WTC11 (cell line): Measurements from ENCODE around the gene STPG3. TPM values are rescaled to one million over a fixed set of nuclear protein-coding genes. Genes with fewer than 3 reads are reported as not detected.

Experiments
- total RNA-seq: library from RNA; stranded (reverse); gene quantifications from 3 replicates; pipeline ENCODE4 v1.2.3, GENCODE V29; 2021

Gene STPG3
- total RNA-seq, 1 experiment from 2014 or later, result 0.26 TPM

Other genes with a start within 250 kb of the STPG3 start
- gene ABCA2, start 223.0 kb upstream of the STPG3 start, total RNA-seq, result 19.2 to 28.3 TPM (median 25.9 TPM) in 3 replicates
- gene FUT7, start 219.2 kb upstream of the STPG3 start, total RNA-seq, result not detected in 3 replicates
- gene NPDC1, start 205.1 kb upstream of the STPG3 start, total RNA-seq, result 64.3 to 68.8 TPM (median 64.5 TPM) in 3 replicates
- gene ENTPD2, start 197.2 kb upstream of the STPG3 start, total RNA-seq, result 8.3 to 9.6 TPM (median 9.2 TPM) in 3 replicates
- 52.0 to 67.0 TPM (median 53.6 TPM) in 3 replicates for gene SAPCD2, start 180.7 kb upstream of the STPG3 start, total RNA-seq
- 12.1 to 17.7 TPM (median 14.3 TPM) in 3 replicates for gene UAP1L1, start 173.8 kb upstream of the STPG3 start, total RNA-seq
- 44.9 to 57.1 TPM (median 47.1 TPM) in 3 replicates for gene MAN1B1, start 164.3 kb upstream of the STPG3 start, total RNA-seq
- 38.9 to 43.7 TPM (median 42.1 TPM) in 3 replicates for gene DPP7, start 136.6 kb upstream of the STPG3 start, total RNA-seq
- 4.0 to 6.6 TPM (median 4.1 TPM) in 3 replicates for gene GRIN1, start 112.1 kb upstream of the STPG3 start, total RNA-seq
- 1.1 to 2.2 TPM (median 2.1 TPM) in 3 replicates for gene LRRC26, start 81.2 kb upstream of the STPG3 start, total RNA-seq
- not detected in 3 replicates for gene TMEM210, start 79.2 kb upstream of the STPG3 start, total RNA-seq
- gene ANAPC2, start 62.7 kb upstream of the STPG3 start, total RNA-seq, result 61.0 to 80.9 TPM (median 61.2 TPM) in 3 replicates
- 102 to 105 TPM (median 103 TPM) in 3 replicates for gene SSNA1, start 62.6 kb upstream of the STPG3 start, total RNA-seq
- 33.4 to 43.1 TPM (median 38.1 TPM) in 3 replicates for gene TPRN, start 50.5 kb upstream of the STPG3 start, total RNA-seq
- gene TMEM203, start 45.6 kb upstream of the STPG3 start, total RNA-seq, result 46.7 to 50.6 TPM (median 47.4 TPM) in 3 replicates
- 40.3 to 49.0 TPM (median 43.2 TPM) in 3 replicates for gene NDOR1, start 45.6 kb upstream of the STPG3 start, total RNA-seq
- 13.3 to 14.8 TPM (median 14.3 TPM) in 3 replicates for gene RNF208, start 29.0 kb upstream of the STPG3 start, total RNA-seq
- gene CYSRT1, start 26.1 kb upstream of the STPG3 start, total RNA-seq, result 2.8 to 3.5 TPM (median 2.9 TPM) in 3 replicates
- gene RNF224, start 23.8 kb upstream of the STPG3 start, total RNA-seq, result 0.32 to 0.59 TPM (median 0.41 TPM) in 3 replicates
- 0.13 to 0.23 TPM (median 0.14 TPM) in 3 replicates for gene SLC34A3, start 20.4 kb upstream of the STPG3 start, total RNA-seq
- 373 to 376 TPM (median 375 TPM) in 3 replicates for gene TUBB4B, start 10.0 kb upstream of the STPG3 start, total RNA-seq
- 93.7 to 95.0 TPM (median 94.7 TPM) in 3 replicates for gene NELFB, start 4.0 kb downstream of the STPG3 start, total RNA-seq
- 7.3 to 11.8 TPM (median 11.3 TPM) in 3 replicates for gene TOR4A, start 26.4 kb downstream of the STPG3 start, total RNA-seq
- 46.7 to 52.4 TPM (median 51.5 TPM) in 3 replicates for gene NRARP, start 51.0 kb downstream of the STPG3 start, total RNA-seq
- gene EXD3, start 171.9 kb downstream of the STPG3 start, total RNA-seq, result 20.4 to 23.1 TPM (median 21.2 TPM) in 3 replicates
- 2.9 to 5.9 TPM (median 4.8 TPM) in 3 replicates for gene NOXA1, start 172.1 kb downstream of the STPG3 start, total RNA-seq
- 2.0 to 2.5 TPM (median 2.3 TPM) in 3 replicates for gene ENTPD8, start 190.1 kb downstream of the STPG3 start, total RNA-seq
- 61.6 to 63.7 TPM (median 61.9 TPM) in 3 replicates for gene NSMF, start 208.0 kb downstream of the STPG3 start, total RNA-seq